IPS-18c (cell line): ENCODE data around the gene NCOA1.
"Not testable (repeated sequence)": the region's sequence is repeated elsewhere in the genome, so short reads cannot be mapped to it uniquely, and the experiment has no call there.

Source experiments
- H3K4me3 ChIP-seq: 2 replicates; pipeline ENCODE4 v1.7.0; 2013; ENCODE audit warnings: low read depth, mild to moderate bottlenecking, low read length, moderate library complexity; ENCODE audit not compliant: insufficient read depth
- H3K9me3 ChIP-seq: one replicate; pipeline ENCODE4 v1.6.1; 2013; ENCODE audit warnings: mild to moderate bottlenecking, low read length, moderate library complexity; ENCODE audit not compliant: control insufficient read depth, insufficient read depth

The NCOA1 gene

DNA sequence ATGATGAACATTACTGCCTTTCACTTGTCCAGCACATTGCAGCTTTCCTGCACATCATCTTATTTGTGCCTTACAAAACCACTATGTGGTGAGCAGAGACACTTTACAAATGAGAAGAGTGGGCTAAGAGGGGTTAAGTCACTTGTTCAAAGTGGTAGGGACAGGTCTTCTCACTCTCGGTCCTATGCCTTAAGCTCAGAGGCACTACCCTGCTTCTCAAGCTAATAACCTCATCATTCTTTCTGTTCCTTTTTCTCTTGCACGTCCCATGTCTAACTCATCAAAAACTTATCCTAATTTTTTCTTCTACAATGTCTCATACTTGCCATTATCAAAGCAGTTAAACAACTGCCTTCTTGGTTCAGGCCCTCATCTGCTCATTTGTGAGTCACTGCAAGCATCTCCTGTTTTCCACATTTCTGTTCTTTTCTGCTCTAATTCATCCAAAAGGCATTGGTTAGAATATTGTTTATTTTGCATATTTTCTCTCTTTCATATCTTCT is 21.9 kb upstream of the NCOA1 start:
- no peak overlapping the region for H3K4me3 ChIP-seq
- H3K9me3 ChIP-seq, result no peaks in the 10 kb centered on the region

DNA sequence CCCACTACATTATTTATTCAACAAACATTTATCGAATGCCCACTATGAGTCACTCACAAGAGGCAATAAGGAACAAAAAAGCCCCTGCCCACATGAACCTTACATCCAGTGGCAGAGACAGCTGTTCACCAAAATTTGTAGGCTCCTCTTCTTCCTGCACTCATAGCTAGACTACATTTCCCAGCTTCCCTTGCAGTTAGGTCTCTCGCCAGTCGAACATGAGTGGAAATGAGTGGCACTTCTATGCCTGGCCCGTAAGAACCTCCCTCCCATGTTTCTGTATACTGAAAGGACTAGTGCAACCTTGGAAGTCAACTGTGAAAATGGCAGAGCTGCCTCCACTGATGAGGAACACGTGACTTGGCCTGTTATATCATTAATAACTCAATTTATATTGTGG is 19.4 kb upstream of the NCOA1 start:
- Histone ChIP-seq H3K9me3 (no peaks in the 10 kb centered on the region), H3K4me3 (no peak overlapping the region)

DNA sequence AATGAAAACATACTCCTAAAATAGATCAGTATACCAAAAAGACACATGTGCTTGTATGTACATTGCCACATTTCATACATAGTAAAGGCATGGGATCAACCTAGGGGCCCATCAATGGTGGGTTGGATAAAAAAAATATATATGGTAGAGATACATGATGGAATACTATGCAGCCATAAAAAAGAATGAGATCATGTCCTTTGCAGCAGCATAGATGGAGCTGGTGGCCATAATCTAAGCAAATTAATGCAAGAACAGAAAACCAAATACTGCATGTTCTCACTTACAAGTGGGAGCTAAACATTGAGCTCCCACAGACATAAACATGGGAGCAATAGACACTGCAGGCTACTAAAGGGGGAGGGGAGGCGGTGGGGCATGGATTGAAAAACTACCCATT is 18.6 kb upstream of the NCOA1 start:
- no peak overlapping the region for H3K4me3 ChIP-seq
- H3K9me3 ChIP-seq, result no peaks in the 10 kb centered on the region

DNA sequence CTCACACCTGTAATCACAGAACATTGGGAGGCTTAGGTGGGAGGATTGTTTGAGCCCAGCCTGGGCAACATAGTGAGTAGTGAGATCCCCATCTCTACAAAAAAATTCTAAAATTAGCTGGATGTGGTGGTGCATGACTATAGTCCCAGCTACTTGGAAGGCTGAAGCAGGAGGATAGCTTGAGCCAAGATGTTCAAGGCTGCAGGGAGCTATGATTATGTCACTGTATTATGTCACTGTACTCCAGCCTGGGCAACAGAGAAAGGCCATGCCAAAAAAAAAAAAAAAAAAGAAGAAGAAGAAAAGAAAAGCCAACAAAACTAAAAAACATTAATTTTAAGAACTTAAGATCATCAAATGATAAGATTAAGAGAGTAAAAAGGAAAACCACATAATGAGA is 17.4 kb upstream of the NCOA1 start:
- Histone ChIP-seq H3K4me3 (no peak overlapping the region), H3K9me3 (no peaks in the 10 kb centered on the region)

DNA sequence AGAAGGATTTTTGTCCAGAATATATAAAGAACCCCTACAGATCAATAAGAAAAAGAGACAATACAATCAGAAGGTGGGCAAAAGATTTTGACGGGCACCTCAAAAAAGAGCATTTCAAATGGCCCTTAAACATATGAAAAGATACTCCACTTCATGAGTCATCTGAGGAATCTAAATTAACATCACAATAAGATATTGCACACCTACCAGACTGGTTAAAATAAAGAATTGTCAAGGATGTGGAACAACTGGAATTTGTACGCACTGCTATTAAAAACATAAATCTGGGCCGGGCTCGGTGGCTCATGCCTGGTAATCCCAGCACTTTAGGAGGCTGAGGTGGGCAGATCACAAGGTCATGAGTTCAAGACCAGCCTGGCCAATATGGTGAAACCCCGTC is 17.0 kb upstream of the NCOA1 start:
- Histone ChIP-seq H3K9me3 (no peaks in the 10 kb centered on the region), H3K4me3 (no peak overlapping the region)

DNA sequence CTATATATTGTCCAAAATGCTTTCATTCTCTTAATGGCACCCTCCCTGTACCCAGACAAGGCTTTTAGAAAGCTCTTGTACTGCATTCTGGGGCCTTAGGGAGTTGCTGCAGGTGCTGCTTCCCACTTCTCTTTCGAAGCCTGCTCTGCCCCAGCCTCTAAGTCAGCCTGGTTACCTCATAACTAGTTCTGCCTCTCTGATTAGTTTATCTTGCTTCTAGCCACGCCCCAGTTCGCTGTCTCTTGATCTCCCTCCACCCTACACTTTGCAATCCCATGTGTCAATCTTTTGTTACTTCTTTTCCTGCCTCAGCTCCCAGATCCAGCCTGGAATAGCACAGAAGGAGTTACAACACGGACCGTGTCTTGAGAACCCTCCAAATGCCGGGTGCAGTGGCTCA is 13.8 kb upstream of the NCOA1 start:
- no peak overlapping the region for H3K4me3 ChIP-seq
- H3K9me3 ChIP-seq, result peaks cover 2% of the 10 kb centered on the region

DNA sequence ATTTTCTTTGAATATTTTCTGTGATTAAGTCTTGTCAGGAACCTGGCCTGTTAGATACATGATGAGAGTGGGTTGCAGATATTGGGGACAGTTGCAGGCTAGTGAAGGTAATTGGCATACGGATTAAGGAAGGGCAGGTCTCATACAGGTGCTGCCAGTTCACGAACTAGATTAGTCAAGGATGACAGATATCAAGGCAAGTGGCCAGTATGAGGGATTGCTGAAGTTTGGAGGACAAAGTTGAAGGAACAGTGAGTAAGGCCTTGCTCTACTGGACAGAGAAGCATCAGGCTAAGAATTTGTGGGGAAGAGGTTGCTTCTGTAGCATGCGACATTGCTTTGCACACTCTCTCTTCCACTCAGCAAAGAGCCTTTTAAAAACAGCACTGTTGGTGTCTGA is 12.8 kb upstream of the NCOA1 start:
- no peak overlapping the region for H3K4me3 ChIP-seq
- H3K9me3 ChIP-seq, result peaks cover 2% of the 10 kb centered on the region

DNA sequence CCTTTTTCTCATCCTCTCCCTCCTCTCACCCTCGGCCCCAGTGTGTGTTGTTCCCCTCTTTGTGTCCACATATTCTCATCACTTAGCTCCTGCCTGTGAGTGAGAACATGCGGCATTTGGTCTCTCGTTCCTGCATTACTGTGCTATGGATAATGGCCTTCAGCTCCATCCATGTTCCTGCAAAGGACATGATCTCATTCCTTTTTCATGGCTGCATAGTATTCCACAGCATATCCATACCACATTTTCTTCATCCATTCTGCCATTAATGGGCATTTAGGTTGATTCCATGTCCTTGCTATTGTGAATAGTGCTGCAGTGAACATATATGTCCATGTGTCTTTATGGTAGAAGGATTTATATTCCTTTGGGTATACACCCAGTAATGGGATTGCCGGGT is 10.8 kb upstream of the NCOA1 start:
- Histone ChIP-seq H3K4me3 (no peak overlapping the region), H3K9me3 (peaks cover 2% of the 10 kb centered on the region)

DNA sequence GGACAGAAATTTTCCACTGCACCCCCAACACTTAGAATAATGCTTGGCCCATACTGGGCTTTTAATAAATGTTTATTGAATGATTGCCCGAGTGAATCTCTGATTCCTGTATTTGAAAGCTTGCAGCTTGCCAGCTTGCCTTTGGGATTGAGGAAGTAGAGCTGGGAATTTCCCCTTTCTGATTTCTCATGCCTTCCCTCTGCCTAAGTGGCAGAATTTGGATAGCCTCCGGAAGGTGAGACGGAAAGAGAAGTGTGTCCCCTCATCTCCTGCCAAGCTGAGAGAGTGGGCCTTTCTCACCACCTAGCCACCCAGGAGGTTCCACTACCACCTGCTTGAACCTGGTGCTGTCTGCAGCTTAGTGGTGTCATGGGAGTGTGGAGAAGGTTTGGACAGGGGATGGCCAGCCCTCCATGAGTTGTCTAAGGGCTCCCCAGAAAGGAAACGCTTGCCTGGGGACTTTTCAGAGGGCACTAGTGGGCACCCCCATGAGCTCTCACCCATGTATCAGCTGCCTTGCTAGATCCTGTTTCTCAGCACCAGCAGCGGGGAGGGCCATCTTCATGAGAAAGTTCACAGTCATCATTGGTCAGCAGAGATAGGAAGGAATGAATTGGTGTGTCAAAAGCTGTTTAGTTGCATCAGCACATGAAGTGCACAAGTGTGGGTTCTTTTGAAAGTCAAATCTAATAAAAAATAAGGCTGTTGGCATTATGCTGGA is 8.6 kb upstream of the NCOA1 start:
- Histone ChIP-seq H3K9me3 (peaks cover 2% of the 10 kb centered on the region), H3K4me3 (no peak overlapping the region)

DNA sequence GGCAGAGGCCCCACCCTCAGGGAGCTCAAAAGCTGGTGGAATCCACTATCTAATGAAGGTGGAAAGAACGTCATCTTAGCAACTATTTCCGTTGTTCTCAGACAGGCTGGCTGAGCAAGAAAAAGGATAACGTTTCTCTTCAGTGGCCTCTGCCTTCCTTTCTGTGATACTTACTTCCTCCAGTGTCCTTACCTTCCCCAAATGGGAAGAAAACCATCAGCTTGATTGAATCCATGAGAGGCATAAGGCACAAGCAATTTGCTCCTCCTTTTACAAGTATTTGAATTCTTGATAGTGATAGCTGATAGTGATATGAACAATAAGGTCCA is 8.1 kb upstream of the NCOA1 start:
- H3K4me3 ChIP-seq, result no peak overlapping the region

DNA sequence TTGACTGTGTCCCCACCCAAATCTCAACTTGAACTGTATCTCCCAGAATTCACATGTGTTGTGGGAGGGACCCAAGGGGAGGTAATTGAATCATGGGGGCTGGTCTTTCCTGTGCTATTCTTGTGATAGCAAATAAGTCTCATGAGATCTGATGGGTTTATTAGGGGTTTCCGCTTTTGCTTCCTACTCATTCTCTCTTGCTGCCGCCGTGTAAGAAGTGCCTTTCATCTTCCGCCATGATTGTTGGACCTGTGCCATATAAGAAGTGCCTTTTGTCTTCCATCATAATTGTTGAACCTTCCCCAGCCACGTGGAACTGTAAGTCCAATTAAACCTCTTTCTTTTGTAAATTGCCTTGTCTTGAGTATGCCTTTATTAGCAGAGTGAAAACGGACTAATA is 6.4 kb upstream of the NCOA1 start:
- not testable (repeated sequence) for H3K4me3 ChIP-seq, H3K9me3 ChIP-seq

More for the DNA sequence above, 8.1 kb upstream of the NCOA1 start:
- H3K9me3 ChIP-seq, result peaks cover 2% of the 10 kb centered on the region

DNA sequence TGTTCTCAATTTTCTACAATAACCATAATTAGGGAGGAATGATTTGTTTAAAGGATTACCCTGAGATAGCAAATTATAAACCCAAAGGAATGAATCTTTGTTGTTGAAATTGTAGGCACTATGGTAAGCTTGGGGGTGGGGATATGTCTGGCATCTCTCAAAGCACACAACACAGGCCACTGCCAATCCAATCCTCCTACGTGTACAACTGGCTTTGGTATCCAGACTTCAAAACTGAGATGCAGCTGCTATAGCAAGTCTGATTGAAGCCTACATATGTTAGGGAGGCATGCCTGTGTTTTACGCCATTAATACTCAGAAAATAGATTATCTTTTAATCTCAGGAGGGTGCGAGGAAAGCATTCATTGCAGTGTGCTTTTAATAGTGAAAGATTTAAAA is 5.9 kb upstream of the NCOA1 start:
- peaks cover 2% of the 10 kb centered on the region for H3K9me3 ChIP-seq
- no peak overlapping the region for H3K4me3 ChIP-seq

DNA sequence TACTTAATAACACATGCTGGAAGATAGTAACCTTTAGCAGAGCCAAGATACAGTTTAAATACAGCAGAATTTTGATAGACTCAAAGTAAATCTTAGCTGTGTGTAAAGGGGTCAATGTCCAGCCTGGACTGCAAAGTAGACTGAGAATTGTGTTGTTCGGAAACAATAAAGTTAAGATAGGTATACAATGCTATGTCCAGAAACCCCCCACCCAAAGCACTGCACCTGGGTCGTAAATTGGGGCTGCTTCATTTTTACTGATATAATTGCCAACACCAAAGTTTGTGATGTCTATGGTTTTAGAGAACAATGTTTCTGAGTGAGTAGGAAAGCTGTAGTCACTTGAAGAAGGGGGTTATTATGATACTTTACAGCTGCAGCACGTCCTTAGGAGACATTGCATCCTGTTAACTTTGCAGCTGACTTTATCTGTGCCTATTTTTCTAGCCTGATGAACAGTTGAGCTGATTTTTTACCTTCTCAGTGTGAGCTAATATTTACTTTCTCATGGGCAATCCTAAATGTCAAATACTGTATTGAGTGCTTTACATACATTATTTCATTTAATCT is 4.3 kb upstream of the NCOA1 start:
- Histone ChIP-seq H3K9me3 (no peaks in the 10 kb centered on the region), H3K4me3 (no peak overlapping the region)

DNA sequence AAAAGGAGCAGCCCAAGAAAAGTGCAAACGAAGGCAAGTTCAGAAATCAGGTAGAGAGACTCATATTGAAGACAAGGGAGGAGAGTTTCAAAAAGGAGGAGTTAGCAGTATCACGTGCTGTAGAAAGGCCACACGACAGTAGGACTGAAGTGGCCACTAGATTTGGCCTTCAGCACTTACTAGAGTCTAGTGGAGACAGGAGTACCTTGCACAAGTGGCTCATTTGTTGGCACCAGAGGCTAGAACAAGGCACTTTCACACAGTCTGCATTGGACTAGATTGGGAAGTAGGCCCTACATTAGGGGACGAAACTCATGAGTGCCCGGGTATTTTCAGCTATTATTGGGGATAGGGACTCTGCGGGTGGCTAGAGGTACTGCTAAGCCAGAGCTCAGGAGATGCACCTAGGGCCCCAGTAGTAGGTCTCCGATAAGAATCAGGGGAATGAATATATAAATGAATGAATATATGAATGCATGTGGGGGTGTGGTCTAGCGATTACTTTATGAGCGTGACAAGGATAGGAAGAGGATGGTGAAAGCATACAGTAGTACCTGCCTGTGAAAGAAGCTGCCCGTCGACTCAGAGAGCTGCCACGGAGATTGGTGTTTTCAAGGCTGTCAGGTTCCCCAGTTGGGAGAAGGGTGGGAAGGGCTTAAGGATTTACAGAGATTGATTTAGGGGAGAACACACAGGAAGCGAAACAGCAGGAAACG is 1.4 kb upstream of the NCOA1 start:
- Histone ChIP-seq H3K4me3 (peak overlapping the region; percentile 68; the same call in 1 of the 2 replicates), H3K9me3 (no peaks in the 10 kb centered on the region)

DNA sequence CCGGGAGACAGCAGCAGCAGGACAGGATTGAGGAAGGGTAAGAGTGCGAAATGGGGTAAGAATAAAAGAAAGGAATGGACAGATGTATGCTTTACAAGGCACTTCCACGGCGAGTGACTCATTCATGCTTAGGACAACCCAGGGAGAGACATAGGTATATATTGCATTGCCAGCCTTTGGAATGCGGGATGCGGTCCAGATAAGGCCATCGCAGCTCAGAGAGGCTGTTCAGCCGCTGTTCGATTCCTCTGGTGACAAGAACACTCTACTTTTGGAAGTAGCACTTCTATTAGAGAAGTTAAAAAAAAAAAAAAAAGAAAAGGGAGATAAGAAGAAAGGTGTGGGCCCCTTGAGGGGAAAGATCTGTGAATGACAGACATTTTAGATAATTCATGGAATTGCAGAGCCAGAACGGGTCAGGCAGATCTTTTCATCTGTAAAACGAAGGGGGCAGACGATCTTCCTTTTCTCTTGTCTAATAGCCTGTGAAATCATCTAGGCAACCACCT is 819 bp upstream of the NCOA1 start:
- peak overlapping the region; percentile 68 for H3K4me3 ChIP-seq
- no peaks in the 10 kb centered on the region for H3K9me3 ChIP-seq

DNA sequence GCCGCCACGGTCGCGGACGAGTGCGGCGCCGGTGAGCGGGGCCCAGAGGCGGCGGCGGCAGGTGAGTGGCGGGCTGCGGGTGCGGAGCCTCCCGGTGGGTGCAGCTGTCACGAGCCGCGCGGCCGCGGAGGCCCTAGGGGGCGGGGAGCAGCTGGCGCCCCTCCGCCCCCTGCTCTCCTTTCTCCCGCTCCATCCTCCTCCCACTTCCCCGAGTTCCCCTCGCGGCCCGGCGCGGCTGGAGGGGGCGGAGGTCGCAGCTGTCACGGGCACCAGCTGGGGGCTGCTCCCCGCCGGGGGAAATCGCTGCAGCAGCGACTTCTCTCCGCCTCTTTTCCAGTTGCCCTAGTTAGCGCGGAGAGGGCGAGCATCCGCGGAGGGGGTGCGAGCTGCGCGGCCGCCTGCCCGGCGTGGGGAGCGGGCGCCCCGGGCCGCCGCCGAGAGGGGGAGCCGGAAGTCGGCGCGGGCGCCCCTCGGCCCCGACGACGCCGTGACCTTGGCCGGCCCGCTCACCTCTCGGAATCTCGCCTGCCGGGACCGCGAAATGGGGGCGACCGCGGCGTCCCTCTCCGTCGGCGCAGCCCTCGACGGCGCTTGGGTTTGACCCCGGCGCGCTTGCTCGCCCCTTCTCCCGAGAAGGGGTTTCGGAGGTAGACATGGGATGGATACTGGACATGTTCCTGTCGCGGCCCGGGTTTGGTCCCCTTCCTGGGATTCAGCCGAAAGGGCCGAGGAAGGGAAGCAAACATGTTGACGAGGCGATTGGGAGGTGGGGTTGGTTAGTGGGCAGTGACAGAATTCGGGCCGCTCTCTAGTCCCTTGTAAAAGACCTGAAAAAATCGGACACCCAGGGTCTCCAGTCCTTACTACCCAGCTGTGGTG is 727 bp downstream of the NCOA1 start:
- Histone ChIP-seq H3K4me3 (peak overlapping the region; percentile 71), H3K9me3 (no peaks in the 10 kb centered on the region)
